ES-I3 (cell line): Measurements from ENCODE around the gene ERICH6B.
"Not testable (repeated sequence)": the region's sequence is repeated elsewhere in the genome, so short reads cannot be mapped to it uniquely, and the experiment has no call there.

Experiments
- H3K36me3 ChIP-seq: 2 replicates; pipeline ENCODE4 v1.6.1; 2013; ENCODE audit warnings: mild to moderate bottlenecking, low read length, control low read depth, moderate library complexity; ENCODE audit not compliant: insufficient read depth
- H3K4me1 ChIP-seq: 2 replicates; pipeline ENCODE4 v1.6.1; 2013; ENCODE audit warnings: mild to moderate bottlenecking, control low read depth, low read length; ENCODE audit not compliant: insufficient read depth
- H3K9ac ChIP-seq: 2 replicates; pipeline ENCODE4 v1.6.1; 2013; ENCODE audit warnings: low read depth, mild to moderate bottlenecking, low read length, moderate library complexity
- H3K9me3 ChIP-seq: 2 replicates; pipeline ENCODE4 v1.6.1; 2013; ENCODE audit warnings: mild to moderate bottlenecking, low read length, moderate library complexity; ENCODE audit not compliant: control insufficient read depth, insufficient read depth

The ERICH6B gene

DNA sequence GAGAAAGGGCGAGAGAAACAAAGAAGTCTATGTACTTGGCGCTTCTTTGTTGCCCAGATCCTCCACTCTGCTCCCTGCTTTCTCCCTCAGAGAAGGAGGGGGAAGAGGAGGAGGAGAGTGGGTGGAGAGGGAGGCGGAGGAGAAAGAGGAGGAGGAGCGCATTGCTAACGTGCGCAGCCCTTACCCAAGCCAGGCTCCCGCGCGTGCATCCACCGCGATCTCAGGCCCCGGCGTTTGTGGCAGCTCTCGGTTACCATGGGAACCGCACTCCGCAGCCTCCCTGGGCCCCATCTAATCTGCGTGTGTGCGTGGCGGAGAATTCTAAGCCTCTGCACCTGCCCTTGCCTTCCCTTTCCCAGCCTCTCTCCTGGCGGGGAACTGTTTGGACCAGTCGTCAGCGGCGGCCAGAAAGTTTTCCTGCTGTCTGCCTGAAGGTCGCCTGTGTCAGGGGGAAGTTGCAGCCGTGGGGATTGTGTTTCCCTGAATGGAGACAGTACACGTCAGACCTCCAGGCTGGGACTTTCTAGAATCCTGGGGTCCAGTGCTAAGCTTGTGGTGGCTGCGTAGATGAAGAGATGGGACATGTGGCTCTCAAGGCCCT is at the start of gene ERICH6B:
ERICH6B (minus strand) TSS at position 239 of the 601 bp plus-strand sequence. CDS start 18,734 bp downstream, outside the sequence.
- H3K9ac ChIP-seq: peak within 1 kb of the TSS; percentile 47; the same call in 1 of the 2 replicates

GRCh38 chr13:45662903-45663302 is 47.4 kb upstream of the ERICH6B start:
- not testable (repeated sequence) for H3K36me3 ChIP-seq, H3K9ac ChIP-seq, H3K4me1 ChIP-seq, H3K9me3 ChIP-seq

More for the DNA sequence above, at the start of gene ERICH6B:
- H3K4me1 ChIP-seq: no peaks in the 10 kb centered on the region
- no peaks in the 10 kb centered on the region for H3K9me3 ChIP-seq
- no peaks in the 10 kb centered on the region for H3K36me3 ChIP-seq

DNA sequence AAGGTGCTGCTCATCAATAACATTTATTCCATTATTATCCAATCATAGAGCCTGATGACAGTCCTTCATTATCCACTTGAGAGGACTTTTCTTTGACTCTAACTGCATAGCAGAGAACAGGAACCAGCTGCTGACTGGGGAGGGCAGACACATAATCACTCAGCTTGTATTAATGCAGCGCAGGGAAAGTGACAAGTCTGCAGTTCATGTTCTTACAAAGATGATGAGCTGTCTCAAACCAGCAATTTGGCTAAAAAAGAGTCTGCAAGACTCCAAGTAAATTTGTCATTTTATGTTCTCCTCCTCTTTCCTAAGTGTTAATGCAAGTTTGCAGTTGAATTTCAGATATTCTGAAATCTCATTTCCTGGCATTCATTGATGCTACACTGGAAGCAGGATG is 46.6 kb upstream of the ERICH6B start:
- Histone ChIP-seq H3K9ac (no peak overlapping the region), H3K9me3 (no peaks in the 10 kb centered on the region), H3K36me3 (no peaks in the 10 kb centered on the region), H3K4me1 (no peaks in the 10 kb centered on the region)

DNA sequence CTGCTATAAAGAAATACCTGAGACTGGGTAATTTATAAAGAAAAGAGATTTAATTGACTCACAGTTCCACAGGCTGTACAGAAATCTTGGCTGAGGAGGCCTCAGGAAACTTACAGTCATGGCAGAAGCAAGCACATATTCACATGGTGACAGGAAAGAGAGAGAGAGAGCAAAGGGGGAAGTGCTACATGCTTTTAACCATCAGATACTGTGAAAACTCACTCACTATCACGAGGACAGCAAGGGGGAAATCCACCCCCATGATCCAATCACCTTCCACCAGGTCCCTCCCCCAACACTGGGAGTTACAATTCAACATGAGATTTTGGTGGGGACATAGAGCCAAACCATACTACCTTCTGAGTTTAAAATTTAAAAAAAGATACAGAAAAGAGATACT is 44.9 kb upstream of the ERICH6B start:
- H3K9ac ChIP-seq, H3K36me3 ChIP-seq, H3K4me1 ChIP-seq, H3K9me3 ChIP-seq: not testable (repeated sequence)

DNA sequence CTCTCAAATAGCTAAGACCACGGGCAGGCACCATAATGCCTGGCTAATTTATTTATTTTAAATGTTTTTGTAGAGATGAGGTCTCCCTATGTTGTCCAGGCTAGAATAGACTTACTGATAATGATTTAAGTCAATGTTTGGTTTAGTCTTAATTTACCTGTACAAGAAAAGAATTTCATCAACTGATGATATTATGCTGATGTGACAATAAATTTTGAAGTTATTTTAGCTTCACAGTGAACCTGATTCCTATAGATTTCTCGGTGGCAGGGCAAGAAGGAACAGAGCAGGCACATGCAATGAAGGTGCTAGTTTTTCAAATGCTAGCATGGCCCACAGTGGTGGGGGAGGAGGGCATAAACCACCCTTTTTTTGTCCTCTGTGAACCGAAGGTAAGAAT is 44.0 kb upstream of the ERICH6B start:
- no peak overlapping the region for H3K9ac ChIP-seq
- H3K36me3 ChIP-seq: no peaks in the 10 kb centered on the region
- H3K4me1 ChIP-seq: no peaks in the 10 kb centered on the region
- no peaks in the 10 kb centered on the region for H3K9me3 ChIP-seq

- Histone ChIP-seq H3K9me3 (no peaks in the 10 kb centered on the region), H3K9ac (no peak overlapping the region), H3K4me1 (no peaks in the 10 kb centered on the region), H3K36me3 (no peaks in the 10 kb centered on the region)
Observed at GRCh38 chr13:45658586-45659235, 43.2 kb upstream of the ERICH6B start.

DNA sequence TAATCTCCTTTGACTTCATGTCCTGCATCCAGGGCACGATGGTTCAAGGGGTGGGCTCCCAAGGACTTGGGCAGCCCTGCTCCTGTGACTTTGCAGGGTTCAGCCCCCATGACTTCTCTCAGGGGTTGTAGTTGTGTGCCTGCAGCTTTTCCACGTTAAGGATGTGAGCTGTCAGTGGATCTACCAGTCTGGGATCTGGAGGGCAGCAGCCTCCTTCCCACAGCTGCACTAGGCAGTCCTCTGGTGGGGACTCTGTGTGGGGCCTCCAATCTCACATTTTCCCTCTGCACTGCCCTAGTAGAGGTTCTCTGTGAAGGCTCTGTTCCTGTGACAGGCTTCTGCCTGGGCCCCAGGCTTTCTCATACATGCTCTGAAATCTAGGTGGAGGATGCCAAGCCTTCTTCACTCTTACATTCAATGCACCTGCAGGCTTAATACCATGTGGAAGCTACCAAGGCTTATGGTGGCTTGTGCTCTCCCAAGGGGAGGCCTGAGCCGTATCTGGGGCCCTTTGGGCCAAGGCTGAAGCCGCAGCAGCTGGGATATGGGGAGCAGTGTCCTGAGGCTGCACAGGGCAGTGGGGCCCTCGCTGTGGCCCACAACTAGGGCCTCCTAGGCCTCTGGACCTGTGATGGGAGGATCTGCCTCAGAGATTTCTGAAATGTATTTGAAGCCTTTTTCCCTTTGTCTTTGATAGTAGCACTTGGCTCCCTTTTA is 39.3 kb upstream of the ERICH6B start:
- no peaks in the 10 kb centered on the region for H3K9me3 ChIP-seq
- H3K4me1 ChIP-seq: no peaks in the 10 kb centered on the region
- H3K9ac ChIP-seq: no peak overlapping the region
- no peaks in the 10 kb centered on the region for H3K36me3 ChIP-seq

GRCh38 chr13:45645263-45645662 is 29.7 kb upstream of the ERICH6B start:
- H3K9ac ChIP-seq: peak overlapping the region; percentile 38; the same call in 1 of the 2 replicates
- H3K36me3 ChIP-seq, H3K9me3 ChIP-seq, H3K4me1 ChIP-seq: not testable (repeated sequence)

GRCh38 chr13:45642159-45642558 is 26.6 kb upstream of the ERICH6B start:
- not testable (repeated sequence) for H3K4me1 ChIP-seq, H3K9ac ChIP-seq, H3K9me3 ChIP-seq, H3K36me3 ChIP-seq

- not testable (repeated sequence) for H3K9ac ChIP-seq, H3K36me3 ChIP-seq, H3K9me3 ChIP-seq, H3K4me1 ChIP-seq
Observed at GRCh38 chr13:45635291-45635690, 19.8 kb upstream of the ERICH6B start.

DNA sequence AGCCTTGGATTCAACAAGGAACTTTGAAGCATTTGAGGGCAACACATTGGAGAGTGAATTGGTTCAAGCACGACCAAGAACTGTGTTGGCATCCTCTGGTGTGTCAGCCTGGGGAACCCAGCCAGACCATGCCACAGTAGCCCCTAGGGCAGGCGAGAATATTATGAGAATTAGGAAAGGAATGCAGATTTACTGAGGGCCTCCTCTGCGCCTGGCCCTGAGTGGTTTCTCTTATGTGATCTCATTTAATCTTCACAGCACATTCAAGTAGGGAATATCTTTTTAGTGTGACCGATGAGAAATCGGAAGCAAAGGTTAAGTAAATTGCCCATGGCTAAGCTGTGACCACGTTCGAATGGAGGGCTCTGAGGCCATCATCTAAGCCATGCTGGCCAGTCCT is 15.3 kb upstream of the ERICH6B start:
- Histone ChIP-seq H3K4me1 (peaks cover 11% of the 10 kb centered on the region), H3K36me3 (no peaks in the 10 kb centered on the region), H3K9me3 (no peaks in the 10 kb centered on the region), H3K9ac (no peak overlapping the region)

- no peak overlapping the region for H3K9ac ChIP-seq
- H3K9me3 ChIP-seq: no peaks in the 10 kb centered on the region
- H3K4me1 ChIP-seq: peaks cover 11% of the 10 kb centered on the region
- no peaks in the 10 kb centered on the region for H3K36me3 ChIP-seq
Observed at GRCh38 chr13:45629940-45630339, 14.4 kb upstream of the ERICH6B start.

DNA sequence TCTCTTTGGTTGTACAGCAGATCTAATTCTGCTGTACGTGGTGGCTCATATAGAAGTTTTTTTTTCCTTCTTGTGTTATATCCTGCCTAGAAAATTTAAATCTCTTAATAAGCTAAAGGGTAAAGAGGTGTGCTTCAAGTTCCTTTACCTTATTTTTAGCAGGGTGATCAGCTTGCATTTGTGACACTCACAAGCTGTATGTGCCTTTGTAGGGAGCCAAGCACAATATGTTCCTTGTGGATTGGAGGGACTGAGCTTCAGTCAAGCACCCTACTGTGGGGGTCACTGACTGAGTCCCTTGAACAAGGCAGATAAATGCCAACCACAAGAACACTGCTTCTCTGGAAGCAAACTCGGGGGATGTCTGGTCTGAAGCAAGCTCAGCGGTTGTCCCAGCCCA is 12.6 kb upstream of the ERICH6B start:
- Histone ChIP-seq H3K9ac (no peak overlapping the region), H3K9me3 (no peaks in the 10 kb centered on the region)

GRCh38 chr13:45627656-45628055 is 12.1 kb upstream of the ERICH6B start:
- Histone ChIP-seq H3K9me3 (no peaks in the 10 kb centered on the region), H3K9ac (no peak overlapping the region), H3K4me1 (peaks cover 11% of the 10 kb centered on the region), H3K36me3 (no peaks in the 10 kb centered on the region)

More for the DNA sequence above, 12.6 kb upstream of the ERICH6B start:
- no peaks in the 10 kb centered on the region for H3K36me3 ChIP-seq
- peaks cover 11% of the 10 kb centered on the region for H3K4me1 ChIP-seq
